ENCODE data around the gene PEAR1.

- TF ChIP-seq EZH2 (IDR thresholded peaks at IDR 0.05): no peak
- TF ChIP-seq POLR2AphosphoS5 (IDR thresholded peaks at IDR 0.05; ENCODE audit: borderline replicate concordance, low read depth, low read length): no peak
Observed at GRCh38 chr1:156961709-156962108, 68.2 kb downstream of the PEAR1 start.
